IMR-90 (cell line): ENCODE data around the gene CEP41. TPM values are rescaled to one million over a fixed set of nuclear protein-coding genes. Genes with fewer than 3 reads are reported as not detected.

Experiments
- ATAC-seq: fragments of 200-7000 bp; cut with Tn5 transposase; 2 replicates; pipeline ENCODE4 v1.9.1; 2020; ENCODE audit warnings: low read depth, mild to moderate bottlenecking, moderate library complexity
- BruUV-seq: library from RNA; stranded (reverse); fragments of 400-500 nt; replicated peaks from 2 replicates; lab custom pipeline; 2021; lab: Mats Ljungman, UMichigan
- CTCF ChIA-PET: fragments of 300-600 bp; formaldehyde crosslinking; extraction: SDS; loops from one replicate; lab custom pipeline; 2021; ENCODE audit warnings: antibody characterized with exemption; lab: Yijun Ruan, JAX
- POLR2A ChIA-PET: fragments of 300-600 bp; sonication (Branson Sonifier 250); formaldehyde crosslinking; loops from one replicate; lab custom pipeline; 2022; ENCODE audit warnings: antibody characterized with exemption; ENCODE audit not compliant: unreplicated experiment; lab: Charles Lee
- DNase-seq: peaks from one replicate; pipeline ENCODE4 v3.0.0; 2013
- H2AFZ ChIP-seq: replicated peaks from 2 replicates; pipeline ENCODE3; 2013; ENCODE audit warnings: low read length, mild to moderate bottlenecking; ENCODE audit not compliant: poor library complexity
- H2AK5ac ChIP-seq: 2 replicates; pipeline ENCODE4 v1.6.1; 2013; ENCODE audit warnings: low read depth, low read length, inconsistent platforms
- H2AK9ac ChIP-seq: replicated peaks from 2 replicates; pipeline ENCODE3; 2013; ENCODE audit warnings: mild to moderate bottlenecking, low read depth, low read length, moderate library complexity; ENCODE audit not compliant: poor library complexity
- H2BK120ac ChIP-seq: 2 replicates; pipeline ENCODE4 v1.6.1; 2013; ENCODE audit warnings: low read depth, low read length, inconsistent platforms
- H2BK15ac ChIP-seq: 3 replicates; pipeline ENCODE4 v1.6.1; 2013; ENCODE audit warnings: low read depth, low read length, inconsistent platforms
- H2BK20ac ChIP-seq: 2 replicates; pipeline ENCODE4 v1.6.1; 2013; ENCODE audit warnings: low read depth, mild to moderate bottlenecking, inconsistent platforms, low read length, moderate library complexity
- H2BK5ac ChIP-seq: 2 replicates; pipeline ENCODE4 v1.6.1; 2013; ENCODE audit warnings: mild to moderate bottlenecking, low read depth, low read length, inconsistent platforms; ENCODE audit not compliant: poor library complexity, severe bottlenecking
- H3K14ac ChIP-seq: replicated peaks from 2 replicates; pipeline ENCODE4 v1.6.1; 2013; ENCODE audit warnings: low read depth, low read length, inconsistent platforms
- H3K18ac ChIP-seq: 2 replicates; pipeline ENCODE4 v1.6.1; 2013; ENCODE audit warnings: low read depth, low read length, control low read depth
- H3K23ac ChIP-seq: 2 replicates; pipeline ENCODE4 v1.6.1; 2013; ENCODE audit warnings: low read depth, low read length, inconsistent platforms
- H3K27ac ChIP-seq: 2 replicates; pipeline ENCODE4 v1.5.1; 2013; ENCODE audit warnings: mild to moderate bottlenecking, control low read depth, low read length; ENCODE audit not compliant: insufficient read depth
- H3K27me3 ChIP-seq: 2 replicates; pipeline ENCODE4 v1.6.1; 2013; ENCODE audit warnings: low read length; ENCODE audit not compliant: control insufficient read depth, insufficient read depth
- H3K36me3 ChIP-seq: 2 replicates; pipeline ENCODE4 v1.6.1; 2013; ENCODE audit warnings: low read length, mixed read lengths; ENCODE audit not compliant: control insufficient read depth, insufficient read depth
- H3K4ac ChIP-seq: 2 replicates; pipeline ENCODE4 v1.6.1; 2013; ENCODE audit warnings: low read depth, low read length, inconsistent platforms
- H3K4me1 ChIP-seq: 2 replicates; pipeline ENCODE4 v1.6.1; 2013; ENCODE audit warnings: low read length, mixed read lengths; ENCODE audit not compliant: control insufficient read depth, insufficient read depth
- H3K4me2 ChIP-seq: 2 replicates; pipeline ENCODE4 v1.6.1; 2013; ENCODE audit warnings: low read depth, mild to moderate bottlenecking, control low read depth, low read length, moderate library complexity
- H3K4me3 ChIP-seq: 2 replicates; pipeline ENCODE4 v1.5.1; 2013; ENCODE audit warnings: low read depth, mild to moderate bottlenecking, control low read depth, low read length, moderate library complexity; ENCODE audit not compliant: insufficient read depth
- H3K56ac ChIP-seq: 2 replicates; pipeline ENCODE4 v1.6.1; 2013; ENCODE audit warnings: low read length, inconsistent platforms; ENCODE audit not compliant: insufficient read depth; ENCODE audit errors: extremely low read depth
- H3K79me1 ChIP-seq, 2 experiments: 2 replicates each; pipeline ENCODE4 v1.6.1; 2013; ENCODE audit warnings: low read length in 2 of 2, inconsistent platforms in 1 of 2, low read depth in 1 of 2
- H3K9ac ChIP-seq: 2 replicates; pipeline ENCODE4 v1.6.1; 2013; ENCODE audit warnings: low read depth, low read length, control low read depth
- H3K9me1 ChIP-seq: 2 replicates; pipeline ENCODE4 v1.6.1; 2013; ENCODE audit warnings: low read length, inconsistent platforms; ENCODE audit not compliant: insufficient read depth
- H3K9me3 ChIP-seq: 2 replicates; pipeline ENCODE4 v1.6.1; 2013; ENCODE audit warnings: low read length; ENCODE audit not compliant: control insufficient read depth, insufficient read depth
- H4K20me1 ChIP-seq: 2 replicates; pipeline ENCODE4 v1.6.1; 2013; ENCODE audit warnings: low read length, inconsistent platforms; ENCODE audit not compliant: insufficient read depth
- H4K5ac ChIP-seq: 2 replicates; pipeline ENCODE4 v1.6.1; 2013; ENCODE audit warnings: mild to moderate bottlenecking, low read depth, low read length, control low read depth
- H4K8ac ChIP-seq, 2 experiments: 2 replicates each; pipeline ENCODE4 v1.6.1; 2013; ENCODE audit warnings: low read depth in 2 of 2, low read length in 2 of 2, control low read depth in 1 of 2, inconsistent platforms in 1 of 2
- H4K91ac ChIP-seq: 2 replicates; pipeline ENCODE4 v1.6.1; 2013; ENCODE audit warnings: low read depth, low read length, inconsistent platforms; ENCODE audit not compliant: insufficient read depth
- CEBPB ChIP-seq: IDR thresholded peaks from 2 replicates; pipeline ENCODE4 v1.6.1; 2012; ENCODE audit warnings: low read depth, low read length, improper control_type of control experiment
- CHD1 ChIP-seq: IDR thresholded peaks from 2 replicates; pipeline ENCODE4 v1.6.1; 2012; ENCODE audit warnings: low read depth, low read length, improper control_type of control experiment
- FOS ChIP-seq: fragments of 150-350 bp; IDR thresholded peaks from 2 replicates; pipeline ENCODE4 v1.6.1; 2016; ENCODE audit warnings: low read depth, low read length
- MAFK ChIP-seq: IDR thresholded peaks from 2 replicates; pipeline ENCODE4 v1.6.1; 2012; ENCODE audit warnings: low read depth, low read length, improper control_type of control experiment
- MAZ ChIP-seq: IDR thresholded peaks from 2 replicates; pipeline ENCODE4 v1.6.1; 2012; ENCODE audit warnings: low read depth, mild to moderate bottlenecking, low read length, improper control_type of control experiment, moderate library complexity, borderline replicate concordance
- RAD21 ChIP-seq: IDR thresholded peaks from 2 replicates; pipeline ENCODE4 v1.6.1; 2012; ENCODE audit warnings: low read length, improper control_type of control experiment
- RCOR1 ChIP-seq: IDR thresholded peaks from 2 replicates; pipeline ENCODE4 v1.6.1; 2012; ENCODE audit warnings: mild to moderate bottlenecking, low read length, improper control_type of control experiment; ENCODE audit not compliant: insufficient replicate concordance
- WGBS, 2 experiments: methylation state at CpG; one replicate each; pipeline versions ENCODE4 v1.1.5 to v1.1.7; 2013; ENCODE audit warnings: missing lambda C conversion rate in 2 of 2; ENCODE audit not compliant: insufficient read length in 1 of 2; ENCODE audit errors: extremely low coverage in 2 of 2; 5-methylcytosine and 5-hydroxymethylcytosine counted together
- dilution Hi-C: fragments of 300-500 bp; cut with HindIII; formaldehyde crosslinking; loops from one replicate; pipeline ENCODE4 v1.14.3; 2018; ENCODE audit warnings: low sequenced_read_pairs; ENCODE audit not compliant: unreplicated experiment
- in situ Hi-C: fragments of 300-500 bp; cut with MboI; formaldehyde crosslinking; loops from 3 replicates; pipeline ENCODE4 v1.14.3; 2019; ENCODE audit warnings: low sequenced_read_pairs, inconsistent platforms, mixed read lengths
- intact Hi-C: fragments of 100-400 bp; cut with micrococcal nuclease; formaldehyde crosslinking; loops from 2 replicates; pipeline ENCODE4 v1.10.0; 2022
- polyA plus RNA-seq, 3 experiments: library from polyadenylated mRNA; depleted of rRNA; stranded (reverse); fragments of >200 nt; gene quantifications; 2 replicates each; pipeline ENCODE4 v1.2.3, GENCODE V29; 2012; ENCODE audit warnings: low replicate concordance in 1 of 3
- total RNA-seq: library from RNA; depleted of rRNA; stranded (reverse); fragments of >200 nt; gene quantifications from 2 replicates; pipeline ENCODE4 v1.2.3, GENCODE V29; 2012
- TF ChIP-seq, protein P1 (sequence below): fragments of 150-350 bp; IDR thresholded peaks from 2 replicates; pipeline ENCODE4 v1.6.1; 2016; ENCODE audit warnings: low read depth, mild to moderate bottlenecking, low read length, moderate library complexity, borderline replicate concordance

The CEP41 gene
- total and polyA plus RNA-seq, 2 of the 4 experiments (the other 2 are of a cell fraction) = 12.2 to 21.9 TPM

DNA sequence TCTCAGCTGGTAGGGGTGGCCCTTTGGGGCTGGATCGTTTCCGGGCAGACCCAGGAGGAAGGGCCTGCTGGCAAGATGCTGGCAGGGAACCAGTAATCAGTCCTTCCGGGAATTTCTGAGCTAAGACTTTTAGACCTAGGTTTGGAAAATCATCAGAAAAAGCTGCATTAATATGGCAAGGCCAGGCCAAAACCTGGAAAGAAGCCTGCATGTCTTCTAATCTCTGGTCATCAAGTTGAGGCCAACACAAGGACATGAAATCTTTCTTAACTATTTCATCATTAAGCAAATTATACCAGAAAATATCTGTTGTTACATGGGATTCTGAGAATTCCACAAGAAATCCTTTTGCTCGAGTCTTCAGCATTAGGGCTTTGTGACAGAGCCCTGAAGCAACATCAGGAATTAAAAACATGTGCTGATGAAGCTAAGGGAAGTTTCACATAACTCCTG lies 40.7 kb downstream of the CEP41 start:
- no peaks in the 10 kb centered on the region for H3K27me3 ChIP-seq
- no peak overlapping the region for H3K4me2 ChIP-seq
- H3K36me3 ChIP-seq = peaks cover 11% of the 10 kb centered on the region
- H2AFZ ChIP-seq = peak overlapping the region; percentile 15
- no TSS peak for BruUV-seq
- no peaks in the 10 kb centered on the region for H4K20me1 ChIP-seq
- peaks cover 11% of the 10 kb centered on the region for H3K4me1 ChIP-seq
- peak overlapping the region; percentile 39 for H2AK9ac ChIP-seq
- intact Hi-C loops = loop anchor here (1.0 kb wide), 1 partner anchor 8 kb away; no protein-coding TSS in a partner anchor
- H3K18ac ChIP-seq = peak overlapping the region; percentile 78
- dilution Hi-C loops = no loop called here
- 0 out of 2 replicates have a peak overlapping the region, but pooled peaks have one; percentile 22 for H3K23ac ChIP-seq
- H3K4me3 ChIP-seq = no peak overlapping the region
- peaks cover 11% of the 10 kb centered on the region for H3K9me1 ChIP-seq
- in situ Hi-C loops = no loop called here
- no peak overlapping the region for H3K56ac ChIP-seq
- 60% methylated on average over 2 of the region's 4 CpGs; no CpG with 5 or more reads in 1 of the 2 experiments for WGBS, 2 experiments
- H3K9ac ChIP-seq = peak overlapping the region; percentile 58; the same call in 1 of the 2 replicates
- DNase-seq = peak; percentile 58
- H3K9me3 ChIP-seq = no peaks in the 10 kb centered on the region
- TF ChIP-seq MAZ (no peak), CEBPB (peak; percentile 12; the same call in 1 of the 2 replicates), MAFK (no peak), RCOR1 (no peak), FOS (no peak), RAD21 (no peak), CHD1 (no peak)
- TF ChIP-seq, protein P1, sequence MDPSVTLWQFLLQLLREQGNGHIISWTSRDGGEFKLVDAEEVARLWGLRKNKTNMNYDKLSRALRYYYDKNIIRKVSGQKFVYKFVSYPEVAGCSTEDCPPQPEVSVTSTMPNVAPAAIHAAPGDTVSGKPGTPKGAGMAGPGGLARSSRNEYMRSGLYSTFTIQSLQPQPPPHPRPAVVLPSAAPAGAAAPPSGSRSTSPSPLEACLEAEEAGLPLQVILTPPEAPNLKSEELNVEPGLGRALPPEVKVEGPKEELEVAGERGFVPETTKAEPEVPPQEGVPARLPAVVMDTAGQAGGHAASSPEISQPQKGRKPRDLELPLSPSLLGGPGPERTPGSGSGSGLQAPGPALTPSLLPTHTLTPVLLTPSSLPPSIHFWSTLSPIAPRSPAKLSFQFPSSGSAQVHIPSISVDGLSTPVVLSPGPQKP = no peak
- H2BK5ac ChIP-seq = peak overlapping the region; percentile 73
- peak overlapping the region; percentile 93 for H2BK20ac ChIP-seq
- H4K8ac ChIP-seq = peak overlapping the region; percentile 54 to 86; a peak in 3 of 4 replicates
- H3K27ac ChIP-seq = peak overlapping the region; percentile 99; the same call in 1 of the 2 replicates
- POLR2A ChIA-PET = no interaction called here
- peak overlapping the region; percentile 94; the same call in 1 of the 2 replicates for H3K4ac ChIP-seq
- peak overlapping the region; percentile 71; the same call in 1 of the 3 replicates for H2BK15ac ChIP-seq
- H4K91ac ChIP-seq = peak overlapping the region; percentile 93
- no peak overlapping the region for H2AK5ac ChIP-seq
- 0 out of 2 replicates have a peak overlapping the region, but pooled peaks have one; percentile 17 for H3K14ac ChIP-seq
- H2BK120ac ChIP-seq = peak overlapping the region; percentile 89
- CTCF ChIA-PET = interaction anchor here (0.9 kb wide), 1 partner anchor 47 kb away, joined by 3 read pairs; no protein-coding TSS in a partner anchor
- no peaks in the 10 kb centered on the region for H3K79me1 ChIP-seq
- ATAC-seq = peak; percentile 79
- peak overlapping the region; percentile 73 for H4K5ac ChIP-seq
